IMR-90 (cell line): Measurements from ENCODE around the gene OTC. TPM values are rescaled to one million over a fixed set of nuclear protein-coding genes. Genes with fewer than 3 reads are reported as not detected.

Experiments used
- ATAC-seq: fragments of 200-7000 bp; cut with Tn5 transposase; 2 replicates; pipeline ENCODE4 v1.9.1; 2020; ENCODE audit warnings: low read depth, mild to moderate bottlenecking, moderate library complexity
- BruUV-seq: library from RNA; stranded (reverse); fragments of 400-500 nt; replicated peaks from 2 replicates; lab custom pipeline; 2021; lab: Mats Ljungman, UMichigan
- CTCF ChIA-PET: fragments of 300-600 bp; formaldehyde crosslinking; extraction: SDS; loops from one replicate; lab custom pipeline; 2021; ENCODE audit warnings: antibody characterized with exemption; lab: Yijun Ruan, JAX
- POLR2A ChIA-PET: fragments of 300-600 bp; sonication (Branson Sonifier 250); formaldehyde crosslinking; loops from one replicate; lab custom pipeline; 2022; ENCODE audit warnings: antibody characterized with exemption; ENCODE audit not compliant: unreplicated experiment; lab: Charles Lee
- DNase-seq: peaks from one replicate; pipeline ENCODE4 v3.0.0; 2013
- H2AFZ ChIP-seq: replicated peaks from 2 replicates; pipeline ENCODE3; 2013; ENCODE audit warnings: low read length, mild to moderate bottlenecking; ENCODE audit not compliant: poor library complexity
- H2AK5ac ChIP-seq: 2 replicates; pipeline ENCODE4 v1.6.1; 2013; ENCODE audit warnings: low read depth, low read length, inconsistent platforms
- H2AK9ac ChIP-seq: replicated peaks from 2 replicates; pipeline ENCODE3; 2013; ENCODE audit warnings: mild to moderate bottlenecking, low read depth, low read length, moderate library complexity; ENCODE audit not compliant: poor library complexity
- H2BK120ac ChIP-seq: 2 replicates; pipeline ENCODE4 v1.6.1; 2013; ENCODE audit warnings: low read depth, low read length, inconsistent platforms
- H2BK15ac ChIP-seq: 3 replicates; pipeline ENCODE4 v1.6.1; 2013; ENCODE audit warnings: low read depth, low read length, inconsistent platforms
- H2BK20ac ChIP-seq: 2 replicates; pipeline ENCODE4 v1.6.1; 2013; ENCODE audit warnings: low read depth, mild to moderate bottlenecking, inconsistent platforms, low read length, moderate library complexity
- H2BK5ac ChIP-seq: 2 replicates; pipeline ENCODE4 v1.6.1; 2013; ENCODE audit warnings: mild to moderate bottlenecking, low read depth, low read length, inconsistent platforms; ENCODE audit not compliant: poor library complexity, severe bottlenecking
- H3K14ac ChIP-seq: replicated peaks from 2 replicates; pipeline ENCODE4 v1.6.1; 2013; ENCODE audit warnings: low read depth, low read length, inconsistent platforms
- H3K18ac ChIP-seq: 2 replicates; pipeline ENCODE4 v1.6.1; 2013; ENCODE audit warnings: low read depth, low read length, control low read depth
- H3K23ac ChIP-seq: 2 replicates; pipeline ENCODE4 v1.6.1; 2013; ENCODE audit warnings: low read depth, low read length, inconsistent platforms
- H3K27ac ChIP-seq: 2 replicates; pipeline ENCODE4 v1.5.1; 2013; ENCODE audit warnings: mild to moderate bottlenecking, control low read depth, low read length; ENCODE audit not compliant: insufficient read depth
- H3K27me3 ChIP-seq: 2 replicates; pipeline ENCODE4 v1.6.1; 2013; ENCODE audit warnings: low read length; ENCODE audit not compliant: control insufficient read depth, insufficient read depth
- H3K36me3 ChIP-seq: 2 replicates; pipeline ENCODE4 v1.6.1; 2013; ENCODE audit warnings: low read length, mixed read lengths; ENCODE audit not compliant: control insufficient read depth, insufficient read depth
- H3K4ac ChIP-seq: 2 replicates; pipeline ENCODE4 v1.6.1; 2013; ENCODE audit warnings: low read depth, low read length, inconsistent platforms
- H3K4me1 ChIP-seq: 2 replicates; pipeline ENCODE4 v1.6.1; 2013; ENCODE audit warnings: low read length, mixed read lengths; ENCODE audit not compliant: control insufficient read depth, insufficient read depth
- H3K4me2 ChIP-seq: 2 replicates; pipeline ENCODE4 v1.6.1; 2013; ENCODE audit warnings: low read depth, mild to moderate bottlenecking, control low read depth, low read length, moderate library complexity
- H3K4me3 ChIP-seq: 2 replicates; pipeline ENCODE4 v1.5.1; 2013; ENCODE audit warnings: low read depth, mild to moderate bottlenecking, control low read depth, low read length, moderate library complexity; ENCODE audit not compliant: insufficient read depth
- H3K56ac ChIP-seq: 2 replicates; pipeline ENCODE4 v1.6.1; 2013; ENCODE audit warnings: low read length, inconsistent platforms; ENCODE audit not compliant: insufficient read depth; ENCODE audit errors: extremely low read depth
- H3K79me1 ChIP-seq, 2 experiments: 2 replicates each; pipeline ENCODE4 v1.6.1; 2013; ENCODE audit warnings: low read length in 2 of 2, inconsistent platforms in 1 of 2, low read depth in 1 of 2
- H3K9ac ChIP-seq: 2 replicates; pipeline ENCODE4 v1.6.1; 2013; ENCODE audit warnings: low read depth, low read length, control low read depth
- H3K9me1 ChIP-seq: 2 replicates; pipeline ENCODE4 v1.6.1; 2013; ENCODE audit warnings: low read length, inconsistent platforms; ENCODE audit not compliant: insufficient read depth
- H3K9me3 ChIP-seq: 2 replicates; pipeline ENCODE4 v1.6.1; 2013; ENCODE audit warnings: low read length; ENCODE audit not compliant: control insufficient read depth, insufficient read depth
- H4K20me1 ChIP-seq: 2 replicates; pipeline ENCODE4 v1.6.1; 2013; ENCODE audit warnings: low read length, inconsistent platforms; ENCODE audit not compliant: insufficient read depth
- H4K5ac ChIP-seq: 2 replicates; pipeline ENCODE4 v1.6.1; 2013; ENCODE audit warnings: mild to moderate bottlenecking, low read depth, low read length, control low read depth
- H4K8ac ChIP-seq, 2 experiments: 2 replicates each; pipeline ENCODE4 v1.6.1; 2013; ENCODE audit warnings: low read depth in 2 of 2, low read length in 2 of 2, control low read depth in 1 of 2, inconsistent platforms in 1 of 2
- H4K91ac ChIP-seq: 2 replicates; pipeline ENCODE4 v1.6.1; 2013; ENCODE audit warnings: low read depth, low read length, inconsistent platforms; ENCODE audit not compliant: insufficient read depth
- BHLHE40 ChIP-seq: fragments of 150-350 bp; IDR thresholded peaks from 2 replicates; pipeline ENCODE4 v1.6.1; 2016; ENCODE audit warnings: mild to moderate bottlenecking, low read depth, low read length
- CEBPB ChIP-seq: IDR thresholded peaks from 2 replicates; pipeline ENCODE4 v1.6.1; 2012; ENCODE audit warnings: low read depth, low read length, improper control_type of control experiment
- CHD1 ChIP-seq: IDR thresholded peaks from 2 replicates; pipeline ENCODE4 v1.6.1; 2012; ENCODE audit warnings: low read depth, low read length, improper control_type of control experiment
- CTCF ChIP-seq: conservative IDR thresholded peaks from 2 replicates; pipeline ENCODE4 v1.5.1; 2012; ENCODE audit warnings: mild to moderate bottlenecking, low read depth, low read length, improper control_type of control experiment
- ELK1 ChIP-seq: fragments of 150-350 bp; IDR thresholded peaks from 2 replicates; pipeline ENCODE4 v1.6.1; 2016; ENCODE audit warnings: low read depth, mild to moderate bottlenecking, low read length, moderate library complexity, borderline replicate concordance
- FOS ChIP-seq: fragments of 150-350 bp; IDR thresholded peaks from 2 replicates; pipeline ENCODE4 v1.6.1; 2016; ENCODE audit warnings: low read depth, low read length
- MAFK ChIP-seq: IDR thresholded peaks from 2 replicates; pipeline ENCODE4 v1.6.1; 2012; ENCODE audit warnings: low read depth, low read length, improper control_type of control experiment
- MAZ ChIP-seq: IDR thresholded peaks from 2 replicates; pipeline ENCODE4 v1.6.1; 2012; ENCODE audit warnings: low read depth, mild to moderate bottlenecking, low read length, improper control_type of control experiment, moderate library complexity, borderline replicate concordance
- MXI1 ChIP-seq: IDR thresholded peaks from 2 replicates; pipeline ENCODE4 v1.6.1; 2012; ENCODE audit warnings: low read depth, mild to moderate bottlenecking, low read length, moderate library complexity, borderline replicate concordance
- NFE2L2 ChIP-seq: fragments of 150-350 bp; IDR thresholded peaks from 2 replicates; pipeline ENCODE4 v1.6.1; 2016; ENCODE audit warnings: low read depth, mild to moderate bottlenecking, low read length
- POLR2A ChIP-seq: IDR thresholded peaks from 2 replicates; pipeline ENCODE4 v1.6.1; 2012; ENCODE audit warnings: mild to moderate bottlenecking, low read depth, low read length
- RAD21 ChIP-seq: IDR thresholded peaks from 2 replicates; pipeline ENCODE4 v1.6.1; 2012; ENCODE audit warnings: low read length, improper control_type of control experiment
- RCOR1 ChIP-seq: IDR thresholded peaks from 2 replicates; pipeline ENCODE4 v1.6.1; 2012; ENCODE audit warnings: mild to moderate bottlenecking, low read length, improper control_type of control experiment; ENCODE audit not compliant: insufficient replicate concordance
- RFX5 ChIP-seq: IDR thresholded peaks from 2 replicates; pipeline ENCODE4 v1.8.0; 2012; ENCODE audit warnings: low read depth, mild to moderate bottlenecking, low read length, moderate library complexity
- SMC3 ChIP-seq: fragments of 150-350 bp; IDR thresholded peaks from 2 replicates; pipeline ENCODE4 v1.6.1; 2016; ENCODE audit warnings: low read depth, mild to moderate bottlenecking, antibody characterized with exemption, low read length, moderate library complexity
- USF2 ChIP-seq: fragments of 150-350 bp; IDR thresholded peaks from 2 replicates; pipeline ENCODE4 v1.6.1; 2017; ENCODE audit warnings: mild to moderate bottlenecking, antibody characterized with exemption, low read length, low read depth
- WGBS, 2 experiments: methylation state at CpG; one replicate each; pipeline versions ENCODE4 v1.1.5 to v1.1.7; 2013; ENCODE audit warnings: missing lambda C conversion rate in 2 of 2; ENCODE audit not compliant: insufficient read length in 1 of 2; ENCODE audit errors: extremely low coverage in 2 of 2; 5-methylcytosine and 5-hydroxymethylcytosine counted together
- dilution Hi-C: fragments of 300-500 bp; cut with HindIII; formaldehyde crosslinking; loops from one replicate; pipeline ENCODE4 v1.14.3; 2018; ENCODE audit warnings: low sequenced_read_pairs; ENCODE audit not compliant: unreplicated experiment
- in situ Hi-C: fragments of 300-500 bp; cut with MboI; formaldehyde crosslinking; loops from 3 replicates; pipeline ENCODE4 v1.14.3; 2019; ENCODE audit warnings: low sequenced_read_pairs, inconsistent platforms, mixed read lengths
- intact Hi-C: fragments of 100-400 bp; cut with micrococcal nuclease; formaldehyde crosslinking; loops from 2 replicates; pipeline ENCODE4 v1.10.0; 2022
- polyA plus RNA-seq, 3 experiments: library from polyadenylated mRNA; depleted of rRNA; stranded (reverse); fragments of >200 nt; gene quantifications; 2 replicates each; pipeline ENCODE4 v1.2.3, GENCODE V29; 2012; ENCODE audit warnings: low replicate concordance in 1 of 3
- total RNA-seq: library from RNA; depleted of rRNA; stranded (reverse); fragments of >200 nt; gene quantifications from 2 replicates; pipeline ENCODE4 v1.2.3, GENCODE V29; 2012

The OTC gene
- total and polyA plus RNA-seq, 2 of the 4 experiments (the other 2 are of a cell fraction), result not detected

- Histone ChIP-seq H3K36me3 (no peaks in the 10 kb centered on the region), H3K4me1 (no peaks in the 10 kb centered on the region), H4K5ac (no peak overlapping the region), H3K27me3 (no peaks in the 10 kb centered on the region), H3K9me1 (no peaks in the 10 kb centered on the region), H3K4ac (no peak overlapping the region), H2AK5ac (no peak overlapping the region), H2AK9ac (no peak overlapping the region), H2BK20ac (no peak overlapping the region), H2BK15ac (no peak overlapping the region), H3K56ac (no peak overlapping the region), H3K79me1 (no peaks in the 10 kb centered on the region), H3K14ac (no peak overlapping the region), H3K18ac (no peak overlapping the region), H4K8ac (no peak overlapping the region), H3K27ac (no peak overlapping the region), H2BK5ac (no peak overlapping the region), H4K91ac (no peak overlapping the region), H3K9me3 (no peaks in the 10 kb centered on the region), H2AFZ (no peak overlapping the region), H3K9ac (no peak overlapping the region), H3K23ac (no peak overlapping the region), H3K4me3 (no peak overlapping the region), H4K20me1 (no peaks in the 10 kb centered on the region), H2BK120ac (no peak overlapping the region), H3K4me2 (no peak overlapping the region)
- dilution Hi-C loops (no loop called here), intact Hi-C loops (no loop called here), in situ Hi-C loops (no loop called here)
- ATAC-seq (no peak), DNase-seq (no peak)
- no TSS peak for BruUV-seq
- TF ChIP-seq CEBPB (no peak), NFE2L2 (no peak), RAD21 (no peak), MAZ (no peak), USF2 (no peak), ELK1 (no peak), CTCF (no peak), MXI1 (no peak), RCOR1 (no peak), MAFK (no peak), FOS (no peak), SMC3 (no peak), BHLHE40 (no peak), POLR2A (no peak), RFX5 (no peak), CHD1 (no peak)
- ChIA-PET CTCF (interaction anchor here (0.8 kb wide), 1 partner anchor 9 kb away, joined by 3 read pairs; the partner anchor contains the start of gene RPGR), POLR2A (no interaction called here)
- no CpG with 5 or more reads among the region's 4 CpGs for WGBS, 2 experiments
These were observed 33.8 kb upstream of the OTC start for GRCh38 chrX:38318606-38319005.
